ENCODE data around the gene ANAPC15. TPM values are rescaled to one million over a fixed set of nuclear protein-coding genes. Genes with fewer than 3 reads are reported as not detected.
A peak's percentile ranks its signal among the peaks of the same experiment; 100 is the strongest.

The ANAPC15 gene
- total and polyA plus RNA-seq, 9 of the 15 experiments (the other 6 are each of a cell fraction or from before 2014, with no cell fraction given), result 53.0 to 254 (median 75.7) TPM

- TF ChIP-seq, protein P1, sequence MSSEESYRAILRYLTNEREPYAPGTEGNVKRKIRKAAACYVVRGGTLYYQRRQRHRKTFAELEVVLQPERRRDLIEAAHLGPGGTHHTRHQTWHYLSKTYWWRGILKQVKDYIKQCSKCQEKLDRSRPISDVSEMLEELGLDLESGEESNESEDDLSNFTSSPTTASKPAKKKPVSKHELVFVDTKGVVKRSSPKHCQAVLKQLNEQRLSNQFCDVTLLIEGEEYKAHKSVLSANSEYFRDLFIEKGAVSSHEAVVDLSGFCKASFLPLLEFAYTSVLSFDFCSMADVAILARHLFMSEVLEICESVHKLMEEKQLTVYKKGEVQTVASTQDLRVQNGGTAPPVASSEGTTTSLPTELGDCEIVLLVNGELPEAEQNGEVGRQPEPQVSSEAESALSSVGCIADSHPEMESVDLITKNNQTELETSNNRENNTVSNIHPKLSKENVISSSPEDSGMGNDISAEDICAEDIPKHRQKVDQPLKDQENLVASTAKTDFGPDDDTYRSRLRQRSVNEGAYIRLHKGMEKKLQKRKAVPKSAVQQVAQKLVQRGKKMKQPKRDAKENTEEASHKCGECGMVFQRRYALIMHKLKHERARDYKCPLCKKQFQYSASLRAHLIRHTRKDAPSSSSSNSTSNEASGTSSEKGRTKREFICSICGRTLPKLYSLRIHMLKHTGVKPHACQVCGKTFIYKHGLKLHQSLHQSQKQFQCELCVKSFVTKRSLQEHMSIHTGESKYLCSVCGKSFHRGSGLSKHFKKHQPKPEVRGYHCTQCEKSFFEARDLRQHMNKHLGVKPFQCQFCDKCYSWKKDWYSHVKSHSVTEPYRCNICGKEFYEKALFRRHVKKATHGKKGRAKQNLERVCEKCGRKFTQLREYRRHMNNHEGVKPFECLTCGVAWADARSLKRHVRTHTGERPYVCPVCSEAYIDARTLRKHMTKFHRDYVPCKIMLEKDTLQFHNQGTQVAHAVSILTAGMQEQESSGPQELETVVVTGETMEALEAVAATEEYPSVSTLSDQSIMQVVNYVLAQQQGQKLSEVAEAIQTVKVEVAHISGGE (CRISPR knock-in tag; IDR thresholded peaks at IDR 0.05), result no peak
- no peak for TF ChIP-seq GTF2F1 (IDR thresholded peaks at IDR 0.05; ENCODE audit: low read depth, low read length)
- 0 out of 2 replicates have a peak, but pooled peaks have one; percentile 15 for TF ChIP-seq LEF1 (IDR thresholded peaks at IDR 0.05)
- no peak for TF ChIP-seq PHB2 (IDR thresholded peaks at IDR 0.05; ENCODE audit: low read depth)
- TF ChIP-seq RBM14 (IDR thresholded peaks at IDR 0.05; ENCODE audit: borderline replicate concordance, insufficient read depth, low read depth, low read length), result no peak
- TF ChIP-seq RBM25 (IDR thresholded peaks at IDR 0.05; ENCODE audit: low read depth, low read length, severe bottlenecking), result no peak
- no peak for TF ChIP-seq ZSCAN29 (IDR thresholded peaks at IDR 0.05)
- no peak for TF ChIP-seq HDAC3 (IDR thresholded peaks at IDR 0.05; ENCODE audit: borderline replicate concordance, partially characterized antibody)
- TF ChIP-seq SIX5 (IDR thresholded peaks at IDR 0.05; ENCODE audit: borderline replicate concordance in 1 of 2, insufficient read depth in 1 of 2, low read depth in 1 of 2, low read length in 2 of 2), result no peak
- TF ChIP-seq RFX1 (IDR thresholded peaks at IDR 0.05), result no peak
- TF ChIP-seq SMAD2 (IDR thresholded peaks at IDR 0.05; ENCODE audit: low read depth, low read length), result no peak
- TF ChIP-seq CHD4 (IDR thresholded peaks at IDR 0.05; ENCODE audit: insufficient read depth, insufficient replicate concordance, low read depth, low read length, poor library complexity, severe bottlenecking), result no peak
- TF ChIP-seq MITF (IDR thresholded peaks at IDR 0.05), result no peak
- no peak for TF ChIP-seq ZNF146 (CRISPR knock-in tag; IDR thresholded peaks at IDR 0.05; ENCODE audit: unreplicated experiment)
- TF ChIP-seq SMARCA5 (IDR thresholded peaks at IDR 0.05), result no peak
- no peak for TF ChIP-seq ZNF707 (CRISPR knock-in tag; conservative IDR thresholded peaks at IDR 0.05)
- no peak for TF ChIP-seq NEUROD1 (IDR thresholded peaks at IDR 0.05; ENCODE audit: borderline replicate concordance, low read depth, low read length, partially characterized antibody)
- TF ChIP-seq SRSF1 (IDR thresholded peaks at IDR 0.05; ENCODE audit: low read depth, low read length), result no peak
- TF ChIP-seq RBFOX2 (IDR thresholded peaks at IDR 0.05; ENCODE audit: low read depth, low read length), result no peak
Observed at GRCh38 chr11:72112978-72113808, 698 bp upstream of the ANAPC15 start (continued).
